Activated CD8-positive, alpha-beta memory T cell treated with anti-CD3 and anti-CD28 coated beads, Interleukin-2, amount 50 U/mL, for 1 hour (primary cell): ENCODE results near the gene BTBD7.
"Not testable (repeated sequence)": the region's sequence is repeated elsewhere in the genome, so short reads cannot be mapped to it uniquely, and the experiment has no call there.

ENCODE experiments used
- DNase-seq: peaks from one replicate; pipeline ENCODE4 v3.0.0-alpha.2; 2020; ENCODE audit errors: extremely low read depth

Gene BTBD7

DNA sequence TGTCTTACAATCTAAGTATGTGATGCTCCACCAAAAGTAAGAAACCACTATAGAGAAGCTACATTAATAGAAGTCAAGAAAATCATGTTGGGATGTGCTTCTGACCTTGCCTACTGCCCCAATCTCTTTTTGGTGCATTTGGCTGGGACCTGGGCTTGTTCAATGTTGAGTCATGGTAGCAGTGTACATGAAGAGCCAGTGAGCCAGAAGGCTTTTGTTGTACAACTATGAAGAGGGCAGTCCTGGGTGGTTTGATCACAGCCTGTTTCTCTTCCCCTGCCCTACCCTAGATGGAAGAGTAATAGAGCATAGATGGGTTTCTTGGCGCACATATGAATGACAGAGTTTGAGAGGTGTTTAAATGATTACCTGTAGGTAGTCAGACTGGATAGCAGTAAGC is 69.4 kb downstream of the BTBD7 start:
- DNase-seq: no peak

DNA sequence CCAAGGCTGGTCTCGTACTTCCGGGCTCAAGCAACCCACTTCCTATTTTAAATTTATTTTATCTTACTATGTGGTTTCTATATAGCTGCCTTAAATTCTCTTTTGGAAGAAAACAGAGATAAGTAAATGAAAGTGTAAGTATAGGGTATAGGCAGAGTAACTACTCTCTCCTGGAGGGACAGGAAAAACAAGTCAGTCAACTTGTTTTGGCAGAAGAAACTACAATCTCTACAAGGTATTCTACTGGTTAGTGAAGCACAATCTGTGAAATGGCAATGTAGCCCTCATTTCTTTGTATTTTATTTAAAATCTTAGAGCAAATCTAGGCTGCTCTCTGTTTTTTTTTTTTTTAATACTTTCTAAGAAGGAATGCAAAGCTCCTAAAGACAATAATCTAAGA is 70.4 kb downstream of the BTBD7 start:
- no peak for DNase-seq

DNA sequence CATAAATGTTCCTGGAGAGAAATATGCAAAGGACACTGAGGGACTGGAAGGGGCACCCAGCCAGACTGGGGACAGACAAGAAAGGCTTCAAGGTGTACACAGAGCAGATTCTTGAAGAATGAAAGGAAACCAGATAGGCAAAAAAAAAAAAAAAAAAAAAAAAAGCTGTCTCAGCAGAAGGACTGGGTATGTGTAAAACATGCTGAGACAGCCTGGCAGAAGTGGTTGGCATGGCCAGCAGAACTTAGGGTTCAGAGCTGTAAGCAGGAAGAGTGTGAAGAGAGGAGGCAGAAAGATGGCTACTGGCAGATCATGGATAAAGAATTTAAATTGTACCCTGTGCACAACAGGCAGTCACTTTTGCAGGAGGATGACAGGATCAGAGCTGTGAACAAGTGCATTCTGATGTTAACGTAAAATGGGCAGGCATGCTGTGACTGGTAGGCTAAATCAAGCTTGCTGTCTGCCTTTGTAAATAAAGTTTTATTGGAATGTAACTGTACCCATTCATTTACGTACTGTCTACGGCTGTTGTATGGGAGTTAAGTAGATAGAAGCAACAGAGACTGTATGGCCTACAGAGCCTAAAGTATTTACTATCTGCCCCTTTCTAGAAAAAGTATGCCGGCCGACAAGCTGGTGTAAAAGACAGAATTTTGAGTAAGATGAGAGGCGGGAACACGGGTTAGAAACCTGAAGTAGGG is 83.6 kb downstream of the BTBD7 start:
- no peak for DNase-seq

DNA sequence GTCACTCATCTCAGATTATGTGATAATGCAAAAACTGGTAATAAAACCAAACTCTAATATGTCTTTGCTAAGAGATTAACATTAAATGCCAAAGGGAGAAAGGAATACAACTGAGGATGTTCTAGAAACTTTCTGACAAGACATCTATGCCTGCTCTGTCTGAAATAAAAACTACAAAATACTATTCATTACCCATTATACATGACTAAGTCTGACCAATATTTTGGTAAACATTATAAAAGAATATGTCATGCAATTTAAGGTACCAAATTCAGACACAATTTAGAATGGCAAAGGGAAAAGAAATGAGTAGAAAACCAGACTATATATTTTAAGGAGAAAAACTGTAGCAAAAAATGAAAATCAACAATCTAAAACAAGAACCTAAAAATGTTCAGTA is 86.3 kb downstream of the BTBD7 start:
- no peak for DNase-seq

DNA sequence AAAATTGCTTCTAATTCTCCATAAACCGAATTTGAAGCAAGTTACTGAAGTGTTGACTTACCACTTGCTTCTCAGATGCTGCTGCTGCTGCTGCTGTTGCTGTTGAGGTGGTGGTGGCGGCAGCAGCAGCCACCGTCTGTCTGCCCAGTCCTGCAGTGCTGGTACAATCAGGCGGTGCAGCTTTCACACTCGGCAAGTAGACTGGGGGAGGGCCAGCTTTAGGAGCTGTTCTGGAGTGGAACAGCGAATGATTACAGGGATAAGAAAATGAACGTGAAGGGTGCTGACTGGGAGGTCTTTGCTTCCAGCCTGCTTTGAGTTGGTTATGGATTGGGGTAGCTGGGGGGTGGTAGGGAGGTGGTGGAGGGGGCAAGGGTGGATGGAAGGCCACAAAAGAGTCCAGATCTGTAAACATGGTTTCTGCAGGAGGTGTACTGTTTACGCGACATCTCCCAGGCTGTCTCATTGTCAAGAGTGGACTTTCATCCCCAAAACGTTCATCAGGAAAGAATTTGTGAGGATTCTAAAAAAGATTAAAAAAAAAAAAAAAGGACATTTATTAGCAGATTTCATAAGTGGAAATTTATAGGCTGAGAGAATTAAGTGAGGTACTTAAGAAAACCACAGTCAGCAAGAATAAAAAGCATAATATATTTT is 86.9 kb downstream of the BTBD7 start:
- no peak for DNase-seq

DNA sequence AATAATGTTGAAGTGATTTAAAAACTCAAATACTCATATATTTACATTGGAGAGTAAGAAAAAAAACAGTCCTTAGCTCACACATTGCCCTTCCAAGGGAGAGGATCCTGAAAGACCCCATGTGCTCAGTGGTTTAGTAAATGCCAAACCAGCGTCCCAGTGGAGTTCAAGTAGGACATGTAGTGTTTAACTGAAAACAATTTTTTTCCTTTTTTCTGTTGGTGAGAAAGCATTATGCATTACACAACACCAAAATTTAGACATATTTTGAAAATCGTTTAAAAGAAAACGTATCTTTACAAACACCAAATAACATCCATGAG is 92.2 kb downstream of the BTBD7 start:
- DNase-seq: no peak

DNA sequence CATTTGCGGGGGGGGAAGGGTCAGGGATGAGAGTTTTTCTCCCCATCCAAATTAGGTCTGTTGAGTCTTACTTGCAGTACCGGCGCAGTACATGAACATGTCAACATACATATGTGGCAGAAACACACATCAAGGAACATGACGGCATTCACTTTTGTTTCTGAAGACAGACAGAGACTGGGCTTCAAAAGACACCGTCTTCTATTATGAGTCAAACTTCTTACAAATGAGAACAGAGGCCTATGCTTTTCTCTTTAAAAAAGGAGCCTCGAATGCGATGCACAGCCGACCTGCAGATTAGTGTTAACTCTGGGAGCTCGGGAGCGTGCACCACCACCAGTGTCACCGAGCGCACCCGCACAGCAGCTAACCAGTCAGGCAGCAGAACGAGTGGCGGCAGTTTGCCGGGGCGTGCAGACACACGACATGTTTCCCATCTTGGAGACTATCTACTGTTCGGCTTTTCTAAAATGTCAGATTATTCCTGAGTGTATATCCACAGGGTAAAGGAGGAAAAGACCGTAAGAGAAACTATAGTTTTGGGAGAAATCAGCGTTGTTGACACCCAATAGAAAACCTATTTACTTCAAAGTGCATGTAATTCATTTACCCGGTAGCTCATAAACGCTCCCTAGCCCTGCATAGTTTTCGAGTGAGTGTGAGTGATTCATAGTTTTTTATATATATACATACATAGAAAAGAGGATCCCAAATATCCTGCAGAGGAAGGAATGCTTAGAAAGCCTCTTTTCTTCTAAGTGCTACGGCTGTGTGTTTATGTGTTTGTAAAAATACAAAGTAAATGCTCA is 92.8 kb downstream of the BTBD7 start:
- DNase-seq: no peak

DNA sequence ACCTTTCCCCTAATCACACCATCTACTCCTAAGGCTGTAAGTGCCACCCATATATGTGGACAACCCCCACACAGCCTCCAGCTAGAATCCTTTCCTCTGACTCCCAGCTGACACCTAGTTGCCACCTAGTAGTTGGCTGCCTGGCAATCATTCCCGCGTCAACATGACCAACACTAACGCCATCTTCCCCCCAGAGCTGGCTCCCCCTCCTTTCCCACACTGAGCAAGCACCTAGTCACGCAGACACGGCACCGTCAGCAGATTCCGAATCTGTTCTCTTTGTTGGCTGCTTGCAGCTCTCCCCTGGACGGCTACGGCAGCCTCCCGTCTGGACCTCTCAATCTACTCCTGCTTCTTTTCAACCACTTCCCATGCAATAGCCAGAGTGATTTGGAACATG is 98.0 kb downstream of the BTBD7 start:
- no peak for DNase-seq

DNA sequence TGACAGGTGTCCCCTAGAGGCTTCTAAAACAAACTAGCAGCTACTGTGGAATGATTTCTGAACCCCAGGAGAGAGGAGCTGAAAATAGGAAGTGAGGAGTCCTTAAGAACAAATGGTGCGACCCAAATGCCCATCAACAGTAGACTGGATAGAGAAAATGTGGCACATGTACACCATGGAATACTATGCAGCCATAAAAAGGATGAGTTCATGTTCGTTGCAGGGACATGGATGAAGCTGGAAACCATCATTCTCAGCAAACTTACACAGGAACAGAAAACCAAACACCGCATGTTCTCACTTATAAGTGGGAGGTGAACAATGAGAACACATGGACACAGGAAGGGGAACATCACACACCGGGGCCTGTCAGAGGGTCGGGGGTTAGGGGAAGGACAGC is 99.8 kb downstream of the BTBD7 start:
- DNase-seq: not testable (repeated sequence)

DNA sequence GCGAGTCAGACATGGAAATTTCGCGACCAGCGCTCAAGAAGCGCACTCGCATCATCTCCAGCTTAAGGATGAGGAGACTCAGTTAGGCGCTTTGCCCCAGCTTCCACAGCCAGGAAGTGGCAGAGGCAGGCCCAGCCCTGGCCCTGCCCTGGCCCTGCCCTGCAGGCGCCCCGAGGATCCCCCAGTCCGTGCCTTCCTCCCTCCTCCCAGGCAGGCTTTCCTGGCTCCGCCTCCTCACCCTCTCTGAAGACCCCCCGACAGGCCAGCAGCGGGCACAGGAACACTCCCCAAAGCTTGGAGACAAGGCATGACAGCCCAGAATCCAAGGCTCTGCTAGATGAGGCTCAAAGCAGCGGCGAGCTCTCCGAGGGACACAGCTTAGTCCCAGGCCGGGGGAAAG is 100.7 kb downstream of the BTBD7 start:
- DNase-seq: no peak

DNA sequence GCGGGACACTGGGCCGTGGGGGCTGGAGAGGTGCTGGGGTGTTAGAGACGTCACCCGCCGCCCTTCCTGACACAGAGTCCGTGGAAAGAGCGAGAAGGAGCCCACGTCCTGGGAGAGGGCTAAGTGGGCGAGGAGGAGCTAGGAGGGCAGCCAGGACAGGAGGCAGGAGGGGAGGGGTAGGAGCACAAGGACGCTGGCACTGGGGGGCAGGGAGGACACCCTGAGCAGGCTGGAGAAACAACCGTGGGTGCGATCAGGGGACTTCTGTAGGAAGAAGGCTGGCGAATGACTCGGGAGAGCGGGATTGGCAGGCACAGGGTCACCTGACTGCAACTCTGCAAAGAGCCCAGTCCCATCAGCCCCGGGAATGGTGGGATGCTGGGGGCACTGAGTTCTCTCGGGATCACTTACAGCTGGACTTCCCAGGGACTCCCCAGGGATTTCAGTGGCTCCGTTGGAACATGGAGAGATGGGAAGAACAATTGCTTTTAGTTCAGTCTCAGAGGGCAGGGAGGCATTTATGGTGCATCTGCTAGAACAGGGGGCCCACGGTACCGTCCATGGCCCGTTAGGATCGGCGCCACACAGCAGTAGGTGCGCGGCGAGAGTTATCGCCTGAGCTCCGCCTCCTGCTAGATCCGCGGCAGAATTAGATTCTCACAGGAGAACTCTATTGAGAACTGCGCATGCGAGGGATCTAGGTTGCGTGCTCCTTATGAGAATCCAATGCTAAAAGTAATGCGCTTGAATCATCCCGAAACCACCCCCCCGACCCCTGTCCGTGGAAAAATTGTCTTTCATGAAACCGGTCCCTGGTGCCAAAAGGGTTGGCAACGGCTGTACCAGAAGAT is 101.5 kb downstream of the BTBD7 start:
- DNase-seq: no peak

DNA sequence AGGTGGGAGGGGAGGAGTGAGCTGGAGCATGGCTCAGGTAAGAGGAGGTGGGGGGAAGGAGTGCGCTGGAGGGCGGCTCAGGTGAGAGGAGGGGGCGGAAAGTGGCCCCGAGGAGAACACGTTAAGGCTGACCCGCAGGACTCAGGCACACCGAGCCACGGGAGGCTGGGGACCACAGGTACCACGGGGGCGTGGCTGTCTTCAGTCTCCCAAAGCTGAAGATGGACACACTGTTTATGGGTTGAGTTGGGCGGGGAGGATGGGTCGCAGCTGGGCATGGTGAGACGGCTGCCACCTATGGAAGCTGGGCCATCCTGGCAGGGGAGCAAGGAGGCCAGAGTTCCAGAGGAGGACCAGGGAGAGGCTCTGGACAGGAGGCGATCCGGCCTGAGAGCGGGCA is 102.3 kb downstream of the BTBD7 start:
- no peak for DNase-seq

DNA sequence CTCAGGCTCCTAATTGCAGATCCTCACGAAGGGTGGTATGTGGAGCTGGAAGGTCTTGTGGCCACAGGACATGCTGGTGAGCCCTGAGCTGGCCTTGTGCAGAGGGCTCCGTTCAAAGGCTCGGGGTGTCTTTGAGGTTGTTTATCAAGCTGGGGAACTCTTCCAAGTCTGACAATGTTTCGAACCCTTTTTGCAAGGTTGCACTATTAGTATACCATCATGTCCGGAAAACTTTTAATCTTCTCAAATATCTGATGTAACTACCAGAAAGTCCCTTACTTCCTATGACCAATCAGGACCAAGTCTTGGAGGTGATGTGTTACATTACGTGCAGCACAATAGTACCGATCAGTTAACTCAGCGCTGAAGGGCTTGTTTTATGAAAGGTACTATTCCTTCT is 104.3 kb downstream of the BTBD7 start:
- DNase-seq: no peak

DNA sequence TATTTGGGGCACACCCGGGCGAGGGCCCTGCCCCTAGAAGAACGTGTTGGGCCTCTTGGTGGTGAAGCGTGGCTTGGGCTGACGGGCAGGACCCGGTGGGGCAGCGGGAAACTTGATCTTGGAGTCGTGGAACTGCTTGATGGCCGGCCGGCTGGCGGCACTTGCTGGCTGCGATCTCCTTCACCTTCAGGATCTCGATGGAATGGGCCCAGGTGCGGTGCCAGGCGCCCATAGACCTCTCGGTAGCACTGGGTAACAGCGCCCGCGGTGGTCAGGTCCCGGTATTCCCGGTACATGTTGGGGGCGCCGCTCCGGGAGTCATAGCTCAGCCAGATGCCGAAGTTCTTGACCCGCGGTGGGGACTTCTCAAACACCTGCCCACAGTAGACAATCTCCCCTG is 109.3 kb downstream of the BTBD7 start:
- no peak for DNase-seq

DNA sequence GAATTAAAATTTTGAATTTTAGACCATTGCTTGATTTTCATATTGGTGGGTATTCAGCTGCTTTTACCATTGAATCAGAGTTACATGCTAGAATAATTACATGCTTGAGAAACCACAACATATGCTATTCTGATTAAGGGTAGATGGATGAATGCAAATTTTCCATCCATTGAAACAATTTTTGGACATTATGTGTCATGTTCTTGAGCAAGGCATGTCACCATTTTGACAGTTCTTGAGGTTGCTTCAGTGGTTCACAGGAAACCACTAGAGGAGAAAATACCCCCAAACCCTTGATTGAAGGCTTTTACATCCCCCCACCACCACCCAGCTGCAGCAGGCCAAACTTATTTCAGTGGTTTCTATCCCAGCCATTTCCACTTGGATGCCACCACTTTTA is 112.3 kb downstream of the BTBD7 start:
- no peak for DNase-seq

DNA sequence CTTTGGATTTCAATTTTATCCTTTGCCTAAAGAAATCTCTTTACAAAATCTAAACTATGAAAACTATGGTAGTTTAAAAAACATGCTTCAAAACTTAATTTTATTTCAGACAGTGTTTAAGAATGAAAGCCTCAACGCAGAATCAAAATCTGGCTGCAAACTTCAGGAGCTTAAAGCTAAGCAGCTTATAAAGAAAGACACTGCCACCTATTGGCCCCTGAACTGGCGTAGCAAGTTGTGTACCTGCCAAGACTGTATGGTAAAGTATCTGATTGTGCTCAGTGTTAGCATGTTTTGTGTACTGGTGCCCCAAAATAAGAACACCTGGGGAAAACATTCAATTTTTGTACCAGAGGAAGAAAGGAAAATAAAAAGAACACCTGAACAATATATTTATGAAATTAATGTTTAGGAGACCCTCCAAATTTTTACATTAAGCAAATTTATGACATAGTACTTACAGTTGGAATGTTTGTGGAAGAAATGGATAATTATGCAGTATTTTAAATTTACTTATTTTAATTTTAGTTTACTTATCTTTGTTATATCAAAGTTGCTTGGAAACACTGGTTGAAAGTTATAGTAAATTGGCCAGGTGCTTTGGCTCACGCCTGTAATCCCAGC is 113.6 kb downstream of the BTBD7 start:
- DNase-seq: peak; percentile 19

DNA sequence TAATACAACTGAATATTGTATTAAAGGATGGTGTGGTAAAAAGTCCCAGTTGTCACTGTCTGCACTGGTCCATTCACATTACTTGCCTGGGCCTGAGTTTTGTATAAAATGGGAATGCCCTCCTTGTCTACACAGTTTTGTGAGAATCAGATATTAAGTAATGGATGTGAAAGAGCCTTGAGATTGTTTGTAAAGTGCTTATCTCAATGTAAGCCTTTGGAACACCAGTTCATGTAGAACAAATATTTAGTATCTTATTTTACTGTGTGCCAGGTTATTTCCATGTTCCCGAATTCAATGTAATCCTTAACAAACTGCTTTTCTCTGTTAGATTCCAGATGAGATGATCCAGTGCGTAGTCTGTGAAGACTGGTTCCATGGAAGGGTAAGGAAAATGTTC is 118.2 kb downstream of the BTBD7 start:
- DNase-seq: no peak

DNA sequence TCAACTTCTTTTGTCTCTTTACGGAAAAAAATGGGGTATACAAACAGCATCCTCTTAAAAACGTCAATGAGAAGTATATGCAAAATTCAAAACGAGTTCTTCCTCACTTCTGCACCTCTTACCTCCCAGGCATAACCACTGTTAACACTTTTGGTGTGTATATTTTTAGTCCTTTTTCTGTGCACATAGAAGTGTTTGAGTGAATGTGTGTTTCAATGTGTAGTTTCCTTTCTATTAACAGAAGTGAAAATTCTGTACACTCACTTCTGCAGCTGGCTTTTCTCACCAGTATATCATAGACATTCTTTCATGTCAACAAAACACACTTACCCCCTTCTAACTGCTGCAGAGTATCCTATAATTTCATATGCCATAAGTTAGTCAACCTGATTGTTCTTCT is 120.4 kb downstream of the BTBD7 start:
- DNase-seq: no peak

DNA sequence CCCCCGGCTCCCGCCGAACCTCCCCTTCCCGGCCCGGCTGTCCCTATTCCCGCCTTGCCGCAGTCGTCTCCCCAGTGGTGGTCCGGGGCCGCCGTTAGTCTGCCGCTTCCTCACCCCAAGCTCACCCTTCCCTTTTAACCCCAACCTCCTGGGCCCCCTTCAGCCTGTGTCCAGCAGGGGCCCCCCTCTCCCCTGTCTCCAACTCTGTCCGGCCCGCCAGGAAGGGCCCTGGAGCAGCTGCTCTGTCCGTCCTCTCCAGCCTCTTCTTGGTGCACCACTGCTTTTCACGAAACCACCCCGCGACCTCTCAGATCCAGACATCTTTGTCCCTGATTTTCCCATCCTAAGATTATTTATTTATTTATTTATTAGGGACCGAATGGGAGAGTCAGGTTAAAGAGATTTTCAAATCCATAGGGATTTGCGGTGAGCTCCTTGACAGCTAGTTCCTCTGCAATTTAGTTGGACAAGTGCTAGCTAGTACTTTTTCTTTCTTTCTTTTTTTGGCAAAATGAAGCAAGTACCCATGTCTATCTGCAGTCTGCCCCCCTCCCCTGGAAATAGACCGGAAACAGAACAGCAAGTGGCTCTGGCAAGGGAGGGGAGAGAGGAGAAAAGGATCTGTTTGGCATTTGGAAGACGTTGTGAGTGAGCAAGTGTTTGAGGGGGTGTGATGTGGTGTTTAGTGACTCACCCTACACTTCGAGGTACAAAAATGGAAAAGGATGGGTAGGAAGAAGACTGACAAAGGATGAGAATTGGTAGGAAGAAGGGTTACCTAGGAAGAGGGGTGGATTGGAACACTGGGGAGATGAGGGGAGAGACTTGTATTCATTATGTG is 125.1 kb downstream of the BTBD7 start:
- DNase-seq: no peak

DNA sequence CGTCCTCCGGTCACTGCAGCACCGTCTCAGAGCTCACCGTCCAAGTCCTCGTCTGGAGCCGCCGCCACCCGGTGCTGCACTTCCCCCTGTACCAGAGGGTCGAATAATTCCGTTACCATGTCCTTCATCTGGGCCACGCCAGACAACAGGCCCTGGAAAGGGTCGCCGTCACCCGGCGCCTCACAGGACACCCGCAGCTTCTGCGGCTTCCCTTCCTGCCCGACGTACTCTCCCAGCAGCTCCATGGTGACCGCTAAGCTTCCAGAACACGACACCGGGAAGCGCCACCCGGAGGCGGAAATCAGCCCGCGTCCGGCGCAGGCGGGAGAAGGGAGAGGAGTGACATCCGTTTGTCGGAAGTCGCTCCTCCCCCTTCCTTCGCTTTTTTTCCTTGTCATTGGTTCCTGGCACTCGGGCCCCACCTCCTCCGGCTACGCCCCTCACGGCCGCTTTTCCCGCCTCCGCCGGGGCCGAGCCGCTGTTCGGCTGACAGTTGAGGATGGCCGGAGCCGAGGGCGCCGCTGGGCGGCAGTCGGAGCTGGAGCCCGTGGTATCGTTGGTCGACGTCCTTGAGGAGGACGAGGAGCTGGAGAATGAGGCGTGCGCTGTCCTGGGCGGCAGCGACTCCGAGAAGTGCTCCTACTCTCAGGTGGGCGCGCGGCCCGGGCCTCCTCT is 125.9 kb downstream of the BTBD7 start, which contains the start of the genes GON7 and UBR7:
Gene GON7 (minus strand): TSS at position 273 of the 675 bp plus-strand sequence. CDS start 28 bp downstream, at position 245.
Gene UBR7 (plus strand): TSS at position 464 of the 675 bp plus-strand sequence. CDS start 36 bp downstream, at position 500.
- DNase-seq: peak; percentile 51
